Measurements from ENCODE around the gene QKI.

- no peak for TF ChIP-seq CTCF (IDR thresholded peaks at IDR 0.05)
- TF ChIP-seq EP300 (IDR thresholded peaks at IDR 0.05), result no peak
- TF ChIP-seq POLR2A (IDR thresholded peaks at IDR 0.05), result no peak
Observed at GRCh38 chr6:163501439-163501838, 86.9 kb downstream of the QKI start.

All from ovary (tissue), 3 donors.